Right atrium auricular region (tissue), 2 donors: ENCODE measurements around the gene ABHD1. TPM values are rescaled to one million over a fixed set of nuclear protein-coding genes. Genes with fewer than 3 reads are reported as not detected.

Experiments
- DNase-seq: peaks from one replicate; pipeline ENCODE4 v3.0.0-alpha.2; 2019; ENCODE audit warnings: low spot score
- H3K27ac ChIP-seq, 2 donors: fragments of 200-600 bp; sonication (generic); 1 replicate in 1 of 2; 2 replicates in 1 of 2; pipeline ENCODE4 v1.5.1; 2016 to 2019
- H3K27me3 ChIP-seq, 2 donors: fragments of 200-600 bp; sonication (generic); one replicate each; pipeline versions ENCODE4 v1.5.1 to v1.6.0; 2017 to 2019
- H3K36me3 ChIP-seq: fragments of 200-600 bp; sonication (generic); one replicate; pipeline ENCODE4 v1.5.1; 2016
- H3K4me1 ChIP-seq, 2 donors: fragments of 200-600 bp; sonication (generic); one replicate each; pipeline versions ENCODE4 v1.5.1 to v1.6.0; 2017 to 2019
- H3K4me3 ChIP-seq, 2 donors: fragments of 200-600 bp; sonication (generic); 1 replicate in 1 of 2; 2 replicates in 1 of 2; pipeline ENCODE4 v1.5.1; 2017 to 2019; ENCODE audit warnings: mild to moderate bottlenecking in 1 of 2, moderate library complexity in 1 of 2
- H3K9me3 ChIP-seq, 2 donors: fragments of 200-600 bp; sonication (generic); one replicate each; pipeline ENCODE4 v1.5.1; 2019
- total RNA-seq, 2 donors: library from RNA; depleted of rRNA; stranded (reverse); fragments of >200 nt; gene quantifications; one replicate each; pipeline ENCODE4 v1.1.0, GENCODE V29; 2016
- TF ChIP-seq, protein P1 (sequence below), 2 donors: fragments of 200-600 bp; sonication (generic); IDR thresholded peaks; one replicate each; pipeline ENCODE4 v1.5.1; 2019; ENCODE audit warnings: antibody characterized with exemption in 2 of 2

The ABHD1 gene
- total RNA-seq, 2 donors from 2014 or later = 0.90 to 1.0 TPM

- Histone ChIP-seq H3K27ac (no peak overlapping the region), H3K36me3 (no peaks in the 10 kb centered on the region), H3K27me3 (no peaks in the 10 kb centered on the region), H3K9me3 (no peaks in the 10 kb centered on the region), H3K4me1 (peaks cover 0 to 21% of the 10 kb centered on the region in 2 donors), H3K4me3 (no peak overlapping the region)
- TF ChIP-seq, protein P1, sequence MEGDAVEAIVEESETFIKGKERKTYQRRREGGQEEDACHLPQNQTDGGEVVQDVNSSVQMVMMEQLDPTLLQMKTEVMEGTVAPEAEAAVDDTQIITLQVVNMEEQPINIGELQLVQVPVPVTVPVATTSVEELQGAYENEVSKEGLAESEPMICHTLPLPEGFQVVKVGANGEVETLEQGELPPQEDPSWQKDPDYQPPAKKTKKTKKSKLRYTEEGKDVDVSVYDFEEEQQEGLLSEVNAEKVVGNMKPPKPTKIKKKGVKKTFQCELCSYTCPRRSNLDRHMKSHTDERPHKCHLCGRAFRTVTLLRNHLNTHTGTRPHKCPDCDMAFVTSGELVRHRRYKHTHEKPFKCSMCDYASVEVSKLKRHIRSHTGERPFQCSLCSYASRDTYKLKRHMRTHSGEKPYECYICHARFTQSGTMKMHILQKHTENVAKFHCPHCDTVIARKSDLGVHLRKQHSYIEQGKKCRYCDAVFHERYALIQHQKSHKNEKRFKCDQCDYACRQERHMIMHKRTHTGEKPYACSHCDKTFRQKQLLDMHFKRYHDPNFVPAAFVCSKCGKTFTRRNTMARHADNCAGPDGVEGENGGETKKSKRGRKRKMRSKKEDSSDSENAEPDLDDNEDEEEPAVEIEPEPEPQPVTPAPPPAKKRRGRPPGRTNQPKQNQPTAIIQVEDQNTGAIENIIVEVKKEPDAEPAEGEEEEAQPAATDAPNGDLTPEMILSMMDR (IDR thresholded peaks at IDR 0.05) = no peak
- DNase-seq = no peak
Measured at GRCh38 chr2:27091746-27092695, 31.6 kb upstream of the ABHD1 start.

DNA sequence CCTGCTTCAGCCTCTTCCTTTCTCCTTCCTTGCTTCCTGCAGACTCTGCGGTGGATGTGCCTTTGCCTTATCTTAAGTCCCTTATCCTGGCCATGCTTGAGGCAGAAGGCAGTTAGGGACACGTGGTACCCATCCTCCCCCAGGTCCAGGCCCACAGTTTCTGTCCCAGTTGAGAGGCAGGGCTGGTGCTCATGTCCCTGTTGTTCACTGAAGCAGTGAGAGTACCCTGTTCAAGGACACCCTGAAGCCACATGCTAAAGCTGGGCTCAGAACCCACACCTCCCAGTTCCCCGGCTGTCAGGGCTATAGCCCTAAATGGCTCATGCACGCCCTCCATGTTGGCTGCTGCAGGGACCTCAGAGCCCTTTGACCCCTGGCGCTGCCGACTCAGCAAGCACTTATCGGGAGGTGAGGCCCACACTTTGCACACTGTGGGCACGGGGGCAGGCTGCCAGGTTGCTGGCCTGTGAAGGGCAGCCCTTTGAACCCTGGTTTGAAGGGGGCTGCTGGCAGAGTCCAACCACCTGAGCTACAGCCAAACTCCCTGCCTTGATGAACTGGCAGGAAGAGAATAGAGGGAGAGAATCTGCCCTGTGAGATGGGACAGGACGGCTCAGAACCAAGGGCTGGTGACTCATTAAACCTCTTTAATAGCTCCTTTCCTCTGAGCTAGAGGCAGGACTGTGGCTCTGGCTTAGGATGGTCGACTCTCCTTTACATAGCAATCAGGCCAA, 30.8 kb upstream of the ABHD1 start:
- no peaks in the 10 kb centered on the region for H3K27me3 ChIP-seq
- no peaks in the 10 kb centered on the region for H3K36me3 ChIP-seq
- H3K4me1 ChIP-seq = peaks cover 0 to 15% of the 10 kb centered on the region in 2 donors
- no peak overlapping the region for H3K27ac ChIP-seq
- TF ChIP-seq, protein P1 (IDR thresholded peaks at IDR 0.05) = no peak
- no peak for DNase-seq
- H3K4me3 ChIP-seq = no peak overlapping the region
- no peaks in the 10 kb centered on the region for H3K9me3 ChIP-seq

DNA sequence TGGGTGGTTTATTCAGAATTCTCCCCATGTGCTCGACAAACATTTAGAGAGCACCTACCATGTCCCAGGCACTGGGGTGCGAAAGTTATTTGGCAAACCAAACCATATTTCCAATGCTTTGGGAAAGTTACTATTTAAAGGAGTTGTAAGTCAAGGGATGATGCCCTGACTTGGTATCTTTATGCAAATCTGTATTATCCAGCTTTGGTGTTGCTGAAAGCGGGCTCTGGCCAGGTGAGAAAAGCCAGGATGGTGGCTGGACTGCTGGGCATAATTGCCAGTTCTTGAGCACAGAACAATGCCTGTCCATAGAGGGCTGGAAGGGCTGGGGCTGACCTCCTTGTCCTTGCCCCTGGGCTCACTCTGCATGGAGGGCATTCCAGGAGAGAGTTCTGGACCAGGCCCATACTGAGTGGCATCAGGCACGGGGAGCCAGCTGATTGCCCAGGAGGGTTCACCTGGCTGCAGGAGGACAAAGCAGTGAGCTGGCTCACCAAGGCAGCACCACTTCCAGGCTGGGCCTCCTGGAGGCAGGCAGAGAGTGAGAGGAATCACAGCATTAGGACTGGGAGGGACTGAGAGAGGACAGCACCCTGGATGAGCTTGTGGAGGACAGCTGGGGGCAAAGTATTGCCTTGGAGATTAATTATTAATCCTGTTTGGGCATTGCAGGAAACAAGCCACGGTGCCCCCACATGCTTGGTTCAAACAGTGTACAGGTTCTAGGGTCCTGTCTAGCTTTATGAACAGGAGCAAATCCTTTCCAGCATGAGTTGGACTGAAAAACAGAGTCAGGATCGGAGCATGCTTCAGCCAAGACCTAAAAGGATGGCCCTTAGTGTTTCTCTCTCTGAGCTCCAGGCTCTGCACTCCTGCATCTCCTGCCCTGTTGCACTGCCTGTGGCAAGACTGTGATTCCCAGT, 29.9 kb upstream of the ABHD1 start:
- peaks cover 0 to 15% of the 10 kb centered on the region in 2 donors for H3K4me1 ChIP-seq
- DNase-seq = no peak
- H3K27me3 ChIP-seq = no peaks in the 10 kb centered on the region
- no peak overlapping the region for H3K27ac ChIP-seq
- no peaks in the 10 kb centered on the region for H3K9me3 ChIP-seq
- TF ChIP-seq, protein P1 (IDR thresholded peaks at IDR 0.05) = no peak
- no peaks in the 10 kb centered on the region for H3K36me3 ChIP-seq
- no peak overlapping the region for H3K4me3 ChIP-seq

- H3K27me3 ChIP-seq = no peaks in the 10 kb centered on the region
- peaks cover 0 to 15% of the 10 kb centered on the region in 2 donors for H3K4me1 ChIP-seq
- no peak for DNase-seq
- TF ChIP-seq, protein P1 (IDR thresholded peaks at IDR 0.05) = no peak
- H3K27ac ChIP-seq = no peak overlapping the region
- no peak overlapping the region for H3K4me3 ChIP-seq
- H3K9me3 ChIP-seq = no peaks in the 10 kb centered on the region
- H3K36me3 ChIP-seq = no peaks in the 10 kb centered on the region
Measured at GRCh38 chr2:27094353-27094984, 29.1 kb upstream of the ABHD1 start.

GRCh38 chr2:27095427-27095744, 28.2 kb upstream of the ABHD1 start:
- TF ChIP-seq, protein P1 (IDR thresholded peaks at IDR 0.05) = no peak
- Histone ChIP-seq H3K9me3 (no peaks in the 10 kb centered on the region), H3K27ac (no peak overlapping the region), H3K4me1 (peaks cover 0 to 15% of the 10 kb centered on the region in 2 donors), H3K4me3 (no peak overlapping the region), H3K36me3 (no peaks in the 10 kb centered on the region), H3K27me3 (no peaks in the 10 kb centered on the region)
- DNase-seq = no peak
